GM12865 (cell line): Measurements from ENCODE around the gene ANKRD63.

ENCODE experiments used
- DNase-seq: peaks from one replicate; pipeline ENCODE4 v3.0.0; 2010; ENCODE audit warnings: low read depth
- H3K4me3 ChIP-seq: 2 replicates; pipeline ENCODE4 v1.5.1; 2011; ENCODE audit warnings: mild to moderate bottlenecking, low read depth, low read length, control low read depth
- TF ChIP-seq, protein P1 (sequence below): IDR thresholded peaks from 2 replicates; pipeline ENCODE4 v1.5.1; 2011; ENCODE audit warnings: low read length, control low read depth, low read depth, inconsistent platforms; ENCODE audit not compliant: insufficient read depth; ENCODE audit errors: missing control alignments

ANKRD63 gene

GRCh38 chr15:40274350-40275274 lies 8.3 kb downstream of the ANKRD63 start:
- H3K4me3 ChIP-seq: no peak overlapping the region
- TF ChIP-seq, protein P1, sequence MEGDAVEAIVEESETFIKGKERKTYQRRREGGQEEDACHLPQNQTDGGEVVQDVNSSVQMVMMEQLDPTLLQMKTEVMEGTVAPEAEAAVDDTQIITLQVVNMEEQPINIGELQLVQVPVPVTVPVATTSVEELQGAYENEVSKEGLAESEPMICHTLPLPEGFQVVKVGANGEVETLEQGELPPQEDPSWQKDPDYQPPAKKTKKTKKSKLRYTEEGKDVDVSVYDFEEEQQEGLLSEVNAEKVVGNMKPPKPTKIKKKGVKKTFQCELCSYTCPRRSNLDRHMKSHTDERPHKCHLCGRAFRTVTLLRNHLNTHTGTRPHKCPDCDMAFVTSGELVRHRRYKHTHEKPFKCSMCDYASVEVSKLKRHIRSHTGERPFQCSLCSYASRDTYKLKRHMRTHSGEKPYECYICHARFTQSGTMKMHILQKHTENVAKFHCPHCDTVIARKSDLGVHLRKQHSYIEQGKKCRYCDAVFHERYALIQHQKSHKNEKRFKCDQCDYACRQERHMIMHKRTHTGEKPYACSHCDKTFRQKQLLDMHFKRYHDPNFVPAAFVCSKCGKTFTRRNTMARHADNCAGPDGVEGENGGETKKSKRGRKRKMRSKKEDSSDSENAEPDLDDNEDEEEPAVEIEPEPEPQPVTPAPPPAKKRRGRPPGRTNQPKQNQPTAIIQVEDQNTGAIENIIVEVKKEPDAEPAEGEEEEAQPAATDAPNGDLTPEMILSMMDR: peak; percentile 100
- peak; percentile 91 for DNase-seq

- no peak for DNase-seq
- TF ChIP-seq, protein P1: no peak
- no peak overlapping the region for H3K4me3 ChIP-seq
These were observed 9.4 kb downstream of the ANKRD63 start for GRCh38 chr15:40273428-40273827.

- H3K4me3 ChIP-seq: no peak overlapping the region
- no peak for DNase-seq
- TF ChIP-seq, protein P1: peak; percentile 22
These were observed 10.3 kb downstream of the ANKRD63 start for GRCh38 chr15:40272485-40273056.

DNA sequence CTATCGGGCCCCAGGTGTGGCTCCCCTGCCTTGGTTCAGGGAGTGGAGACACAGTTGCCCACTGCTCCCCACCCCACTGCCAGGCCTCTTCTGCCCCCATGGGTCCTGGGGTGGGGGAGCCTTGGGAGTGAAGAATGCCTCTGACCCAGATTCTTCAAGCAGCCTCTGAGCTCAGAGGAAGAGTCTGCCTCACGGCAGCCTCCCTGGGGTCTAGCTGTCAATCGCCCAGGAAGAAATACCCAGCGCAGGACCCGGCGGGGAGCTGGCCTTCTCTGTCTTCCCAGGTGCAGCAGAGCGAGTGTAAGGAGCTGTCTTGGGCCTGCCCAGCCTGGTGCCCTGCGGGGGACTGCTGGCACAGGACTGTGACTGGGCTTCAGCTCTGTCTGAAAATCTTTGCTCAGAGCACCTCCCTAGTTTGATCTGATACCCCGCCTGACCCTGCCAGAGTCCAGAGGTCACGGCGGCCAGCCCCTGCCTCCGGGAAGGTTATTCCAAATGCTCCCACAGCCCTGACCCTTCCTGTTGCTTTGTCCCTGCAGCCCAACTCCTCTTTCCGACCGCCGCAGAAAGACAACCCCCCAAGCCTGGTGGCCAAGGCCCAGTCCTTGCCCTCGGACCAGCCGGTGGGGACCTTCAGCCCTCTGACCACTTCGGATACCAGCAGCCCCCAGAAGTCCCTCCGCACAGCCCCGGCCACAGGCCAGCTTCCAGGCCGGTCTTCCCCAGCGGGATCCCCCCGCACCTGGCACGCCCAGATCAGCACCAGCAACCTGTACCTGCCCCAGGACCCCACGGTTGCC lies 11.0 kb downstream of the ANKRD63 start:
- no peak for DNase-seq
- TF ChIP-seq, protein P1: no peak
- no peak overlapping the region for H3K4me3 ChIP-seq

DNA sequence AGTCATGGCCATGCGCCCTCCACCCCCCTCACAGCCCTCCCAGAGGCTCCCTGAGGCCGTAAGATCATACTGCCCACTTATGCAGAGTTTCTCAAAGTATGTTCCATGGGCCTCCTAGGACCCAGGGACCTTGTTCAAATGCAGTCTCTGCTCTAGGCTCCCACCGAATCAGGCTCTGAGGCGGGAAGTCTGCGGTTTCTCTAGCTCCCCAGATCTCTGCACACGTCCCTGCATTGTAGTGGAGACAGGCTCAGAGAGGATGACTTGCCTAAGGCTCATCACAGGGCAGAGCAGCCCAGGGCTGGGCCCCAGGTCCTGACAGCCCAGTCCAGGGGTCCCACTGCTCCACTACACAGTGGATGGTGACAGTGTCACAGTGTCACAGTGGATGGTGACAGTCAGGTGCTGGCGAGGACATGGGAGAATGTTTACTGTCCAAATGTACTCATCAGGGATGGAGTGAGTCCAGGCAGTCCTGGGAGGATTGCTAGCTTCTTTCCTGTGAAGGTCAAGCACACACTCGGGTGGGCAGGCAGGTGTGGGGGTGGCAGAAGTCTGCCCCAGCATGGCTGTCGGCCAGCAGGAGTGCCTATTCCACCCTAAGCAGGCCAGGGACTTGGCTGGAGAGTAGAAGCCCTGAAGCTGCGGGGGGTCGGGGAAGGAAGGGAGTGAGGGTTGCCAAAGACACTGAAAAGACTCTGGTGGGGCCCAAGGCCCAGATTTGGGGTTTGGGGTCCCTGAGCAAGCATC lies 12.4 kb downstream of the ANKRD63 start:
- DNase-seq: no peak
- TF ChIP-seq, protein P1: no peak
- H3K4me3 ChIP-seq: no peak overlapping the region

DNA sequence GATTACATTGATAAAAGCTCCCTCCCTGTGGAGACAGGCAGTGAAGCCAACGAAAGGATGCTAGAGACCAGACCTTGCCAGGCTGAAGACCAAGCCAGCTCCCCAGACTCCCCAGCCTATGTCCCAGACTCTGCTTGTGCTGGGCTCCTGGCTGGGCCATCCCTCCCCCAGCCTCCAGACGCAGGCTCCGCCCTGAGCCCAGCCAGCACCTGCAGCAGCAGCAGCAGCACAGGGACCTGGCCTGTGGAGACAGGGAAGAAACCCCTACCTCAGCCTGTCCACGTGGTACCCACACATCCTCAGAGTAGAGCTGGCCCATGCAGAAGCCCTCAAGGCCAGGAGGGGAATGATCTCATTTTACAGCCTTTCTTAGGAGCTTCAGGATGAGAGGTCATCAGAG lies 13.3 kb downstream of the ANKRD63 start:
- TF ChIP-seq, protein P1: no peak
- no peak for DNase-seq
- no peak overlapping the region for H3K4me3 ChIP-seq
